Ovary (tissue), 9 donors: ENCODE data around the gene SERTAD4. TPM values are rescaled to one million over a fixed set of nuclear protein-coding genes. Genes with fewer than 3 reads are reported as not detected.

Experiments used
- DNase-seq, 5 donors: peaks; one replicate each; pipeline ENCODE4 v3.0.0-alpha.2; 2019 to 2020
- H3K27ac ChIP-seq, 2 donors: fragments of 200-600 bp; one replicate each; pipeline versions ENCODE4 v1.5.1 to v1.8.0; 2019 to 2022
- H3K27me3 ChIP-seq: fragments of 200-600 bp; one replicate; pipeline ENCODE4 v1.8.0; 2022
- H3K36me3 ChIP-seq: fragments of 200-600 bp; sonication (generic); one replicate; pipeline ENCODE4 v1.5.1; 2019
- H3K4me1 ChIP-seq: one replicate; pipeline ENCODE4 v1.8.1; 2013; ENCODE audit warnings: mild to moderate bottlenecking, moderate library complexity; ENCODE audit not compliant: insufficient read depth
- H3K4me3 ChIP-seq: fragments of 200-600 bp; sonication (generic); one replicate; pipeline ENCODE4 v1.5.1; 2017
- H3K9me3 ChIP-seq, 2 donors: fragments of 200-600 bp in 1 of 2; sonication (generic) in 1 of 2; one replicate each; pipeline versions ENCODE4 v1.5.1 to v1.8.1; 2013 to 2019; ENCODE audit warnings: mild to moderate bottlenecking in 1 of 2, moderate library complexity in 1 of 2
- CTCF ChIP-seq, 3 donors: fragments of 450-650 bp in 2 of 3; fragments of 200-600 bp in 1 of 3; IDR thresholded peaks; one replicate each; pipeline versions ENCODE4 v1.5.1 to v1.8.0; 2016 to 2022; ENCODE audit warnings: antibody characterized with exemption in 3 of 3, mild to moderate bottlenecking in 1 of 3
- EP300 ChIP-seq: sonication (generic); formaldehyde crosslinking; IDR thresholded peaks from one replicate; pipeline ENCODE4 v1.6.1; 2017; ENCODE audit warnings: antibody characterized with exemption
- POLR2A ChIP-seq: fragments of 450-650 bp; IDR thresholded peaks from one replicate; pipeline ENCODE4 v1.6.1; 2017; ENCODE audit warnings: antibody characterized with exemption, mild to moderate bottlenecking, moderate library complexity
- WGBS, 3 donors: extraction: QIAGEN DNeasy Blood & Tissue Kit in 1 of 3; methylation state at CpG; one replicate each; pipeline versions ENCODE4 v1.1.5 to v1.1.7; 2013 to 2017; 5-methylcytosine and 5-hydroxymethylcytosine counted together
- intact Hi-C, 4 donors: fragments of 100-400 bp; cut with DNase I; formaldehyde crosslinking; loops; one replicate each; pipeline versions ENCODE4 v1.11.0 to v1.15.1; 2022 to 2023
- polyA plus RNA-seq, 2 donors: library from polyadenylated mRNA; stranded (reverse); fragments of 200-250 nt in 1 of 2; fragments of 350-450 nt in 1 of 2; fragmentation: Illumina TruSeq in 1 of 2; extraction: RNeasy Lipid Tissue Mini Kit (QIAGEN cat#74804) in 1 of 2; gene quantifications; one replicate each; pipeline ENCODE4 v1.2.3, GENCODE V29; 2013 to 2014
- total RNA-seq, 7 donors: library from RNA; depleted of rRNA in 2 of 7; stranded (reverse); fragments of >200 nt in 2 of 7; fragmentation: NEBNext Ultra II Directional in 3 of 7; extraction: Animal tissue kit (Norgen Biotek cat#: 25700) in 3 of 7; gene quantifications; one replicate each; pipeline versions ENCODE4 v1.1.0 to v1.2.4, GENCODE V29; 2016 to 2023
- donor health status: DM: no; HTN: no; CAD: no; lungs with moderate emphysema.
- donor health status: DM: no; HTN: no; CAD: no.
- donor health status: Bipolar disorder and iron deficiency.
- donor health status: DM: yes; HTN: yes; CAD: no.
- donor health status: DM: no; HTN: no; CAD: no.
- donor health status: DM: yes; HTN: yes; CAD: no.

SERTAD4 gene
- total and polyA plus RNA-seq, 9 donors: 1.8 to 6.5 (median 2.1) TPM

- intact Hi-C loops: loop anchor here in 1 of 4 donors (10.0 kb wide), 1 partner anchor 97 kb away; no protein-coding TSS in a partner anchor
- Histone ChIP-seq H3K9me3 (no peaks in the 10 kb centered on the region), H3K36me3 (no peaks in the 10 kb centered on the region), H3K27me3 (no peaks in the 10 kb centered on the region), H3K4me3 (no peak overlapping the region), H3K4me1 (no peaks in the 10 kb centered on the region), H3K27ac (no peak overlapping the region)
- no peak for DNase-seq
- 80 to 89% (median 88%) methylated on average over 2 of the region's 2 CpGs for WGBS, 3 donors
- TF ChIP-seq CTCF (IDR thresholded peaks at IDR 0.05) (no peak), EP300 (no peak), POLR2A (no peak)
Measured at GRCh38 chr1:210207597-210208450, 24.8 kb upstream of the SERTAD4 start.

- Histone ChIP-seq H3K36me3 (no peaks in the 10 kb centered on the region), H3K9me3 (no peaks in the 10 kb centered on the region), H3K27me3 (no peaks in the 10 kb centered on the region), H3K4me1 (no peaks in the 10 kb centered on the region), H3K27ac (no peak overlapping the region), H3K4me3 (no peak overlapping the region)
- TF ChIP-seq EP300 (no peak), POLR2A (no peak), CTCF (IDR thresholded peaks at IDR 0.05) (no peak)
- WGBS, 3 donors: 69 to 86% (median 85%) methylated on average over 8 of the region's 8 CpGs
- no peak for DNase-seq
- intact Hi-C loops: no loop called here
Measured at GRCh38 chr1:210213335-210213734, 19.3 kb upstream of the SERTAD4 start.

GRCh38 chr1:210214573-210215409 lies 17.8 kb upstream of the SERTAD4 start:
- no peak overlapping the region for H3K4me3 ChIP-seq
- no peaks in the 10 kb centered on the region for H3K36me3 ChIP-seq
- intact Hi-C loops: no loop called here
- no peaks in the 10 kb centered on the region for H3K27me3 ChIP-seq
- H3K4me1 ChIP-seq: no peaks in the 10 kb centered on the region
- 69 to 76% (median 72%) methylated on average over 4 of the region's 4 CpGs for WGBS, 3 donors
- no peak for TF ChIP-seq EP300
- TF ChIP-seq CTCF (IDR thresholded peaks at IDR 0.05): no peak
- TF ChIP-seq POLR2A: no peak
- no peaks in the 10 kb centered on the region for H3K9me3 ChIP-seq
- no peak overlapping the region for H3K27ac ChIP-seq
- DNase-seq: no peak

GRCh38 chr1:210217482-210217881 lies 15.1 kb upstream of the SERTAD4 start:
- intact Hi-C loops: no loop called here
- WGBS, 3 donors: 88 to 94% (median 89%) methylated on average over 5 of the region's 5 CpGs
- no peaks in the 10 kb centered on the region for H3K27me3 ChIP-seq
- TF ChIP-seq EP300: no peak
- no peak for TF ChIP-seq CTCF (IDR thresholded peaks at IDR 0.05)
- no peak for TF ChIP-seq POLR2A
- no peak overlapping the region for H3K4me3 ChIP-seq
- H3K4me1 ChIP-seq: no peaks in the 10 kb centered on the region
- no peak overlapping the region for H3K27ac ChIP-seq
- H3K36me3 ChIP-seq: no peaks in the 10 kb centered on the region
- DNase-seq: no peak
- H3K9me3 ChIP-seq: no peaks in the 10 kb centered on the region
